OCI-LY7 (cell line): ENCODE results near the gene NPDC1. TPM values are rescaled to one million over a fixed set of nuclear protein-coding genes. Genes with fewer than 3 reads are reported as not detected.

Source experiments
- BruUV-seq: library from RNA; stranded (reverse); fragments of 400-500 nt; replicated peaks from 2 replicates; lab custom pipeline; 2021; lab: Mats Ljungman, UMichigan
- CTCF ChIA-PET: fragments of 300-600 bp; sonication (Branson Sonifier 250); formaldehyde crosslinking; loops from one replicate; lab custom pipeline; 2022; ENCODE audit warnings: antibody characterized with exemption; ENCODE audit not compliant: unreplicated experiment; lab: Charles Lee
- POLR2A ChIA-PET: fragments of 300-600 bp; sonication (Branson Sonifier 250); formaldehyde crosslinking; loops from one replicate; lab custom pipeline; 2022; ENCODE audit warnings: antibody characterized with exemption; lab: Charles Lee
- DNase-seq: peaks from one replicate; pipeline ENCODE4 v3.0.0-alpha.2; 2015; ENCODE audit warnings: low spot score
- H2AFZ ChIP-seq: fragments of 200-600 bp; sonication (generic), shearing (Covaris generic); 2 replicates; pipeline ENCODE4 v1.6.1; 2014; ENCODE audit warnings: mild to moderate bottlenecking, antibody characterized with exemption, low read length, moderate library complexity
- H3K27ac ChIP-seq: fragments of 200-600 bp; sonication (generic); 2 replicates; pipeline ENCODE4 v1.5.1; 2014; ENCODE audit warnings: mixed run types, low read depth, mild to moderate bottlenecking, moderate library complexity, low read length, inconsistent platforms; ENCODE audit not compliant: poor library complexity, severe bottlenecking
- H3K36me3 ChIP-seq: fragments of 200-600 bp; sonication (generic); 2 replicates; pipeline ENCODE4 v1.6.1; 2014; ENCODE audit warnings: mild to moderate bottlenecking, antibody characterized with exemption, low read length, moderate library complexity, mixed read lengths; ENCODE audit not compliant: insufficient read depth
- H3K4me1 ChIP-seq: fragments of 200-600 bp; sonication (generic); 2 replicates; pipeline ENCODE4 v1.5.1; 2014; ENCODE audit warnings: mild to moderate bottlenecking, low read length; ENCODE audit not compliant: insufficient read depth, poor library complexity, severe bottlenecking
- H3K4me2 ChIP-seq: fragments of 200-600 bp; sonication (generic); 2 replicates; pipeline ENCODE4 v1.6.1; 2014; ENCODE audit warnings: mild to moderate bottlenecking, low read length
- H3K4me3 ChIP-seq: fragments of 200-600 bp; sonication (generic); 2 replicates; pipeline ENCODE4 v1.5.1; 2014; ENCODE audit warnings: mild to moderate bottlenecking, low read depth, low read length; ENCODE audit not compliant: poor library complexity, severe bottlenecking
- H3K79me2 ChIP-seq: fragments of 200-600 bp; sonication (generic); 2 replicates; pipeline ENCODE4 v1.6.1; 2016; ENCODE audit warnings: low read depth, mild to moderate bottlenecking, low read length, moderate library complexity, mixed read lengths; ENCODE audit not compliant: insufficient read depth
- H3K9me2 ChIP-seq: fragments of 200-600 bp; sonication (generic); 2 replicates; pipeline ENCODE4 v1.6.1; 2016; ENCODE audit warnings: mild to moderate bottlenecking, low read length, mixed read lengths; ENCODE audit not compliant: insufficient read depth
- H3K9me3 ChIP-seq: fragments of 200-600 bp; sonication (generic); 2 replicates; pipeline ENCODE4 v1.6.1; 2014; ENCODE audit warnings: mild to moderate bottlenecking, mixed run types, low read length, mixed read lengths
- H4K20me1 ChIP-seq: fragments of 200-600 bp; sonication (generic); 2 replicates; pipeline ENCODE4 v1.6.1; 2014; ENCODE audit warnings: mild to moderate bottlenecking, antibody characterized with exemption, low read length, moderate library complexity, mixed read lengths; ENCODE audit not compliant: insufficient read depth
- CTCF ChIP-seq: fragments of 200-600 bp; sonication (generic); conservative IDR thresholded peaks from 2 replicates; pipeline ENCODE4 v1.5.1; 2014; ENCODE audit warnings: mild to moderate bottlenecking, antibody characterized with exemption, low read length, moderate library complexity, mixed read lengths
- EZH2phosphoT487 ChIP-seq: fragments of 200-600 bp; sonication (generic); IDR thresholded peaks from 2 replicates; pipeline ENCODE4 v1.6.1; 2018; ENCODE audit warnings: low read depth, borderline replicate concordance, mild to moderate bottlenecking, mixed run types, antibody characterized with exemption, low read length, moderate library complexity, mixed read lengths
- intact Hi-C: fragments of 100-400 bp; cut with micrococcal nuclease; formaldehyde crosslinking; loops from one replicate; pipeline ENCODE4 v1.10.0; 2022; ENCODE audit not compliant: unreplicated experiment
- small RNA-seq: library from RNA; depleted of rRNA; stranded (forward); fragments of <200 nt; gene quantifications from one replicate; pipeline ENCODE3, GENCODE V24; 2014
- total RNA-seq, 2 experiments: library from RNA; depleted of rRNA in 1 of 2; stranded (reverse); fragments of >200 nt in 1 of 2; shearing (Covaris generic) in 1 of 2; gene quantifications; 2 replicates each; pipeline ENCODE4 v1.2.3, GENCODE V29; 2014 to 2022

NPDC1 gene
- total RNA-seq, 2 experiments from 2014 or later, result 0.32 to 0.38 TPM

- DNase-seq, result no peak
- intact Hi-C loops, result no loop called here
- H3K27ac ChIP-seq, result no peak overlapping the region
- no peaks in the 10 kb centered on the region for H4K20me1 ChIP-seq
- peaks cover 13% of the 10 kb centered on the region for H3K4me1 ChIP-seq
- BruUV-seq, result no TSS peak
- H3K79me2 ChIP-seq, result no peaks in the 10 kb centered on the region; the same call in 1 of the 2 replicates
- ChIA-PET POLR2A (no interaction called here), CTCF (no interaction called here)
- 0 out of 2 replicates have a peak, but pooled peaks cover 3% of the 10 kb centered on the region for H3K36me3 ChIP-seq
- TF ChIP-seq EZH2phosphoT487, result no peak
- TF ChIP-seq CTCF, result no peak
- no peaks in the 10 kb centered on the region for H3K9me2 ChIP-seq
- H2AFZ ChIP-seq, result no peak overlapping the region
- H3K4me2 ChIP-seq, result no peak overlapping the region
- no peak overlapping the region for H3K4me3 ChIP-seq
- H3K9me3 ChIP-seq, result no peaks in the 10 kb centered on the region
These were observed 55.6 kb downstream of the NPDC1 start for GRCh38 chr9:136990242-136990911.

Small RNA genes within 50 kb of the gene (small RNA-seq; reads per million reads assigned to genes)
- gene RF00153, result 0.16 reads per million

Other genes starting within 250 kb of the NPDC1 start
Only the 30 nearest of the 37 such genes appear.
- 11.7 and 14.0 TPM in 2 replicates for gene MAMDC4, start 193.8 kb downstream of the NPDC1 start, total RNA-seq (2014; rRNA removed; shearing (Covaris generic))
- 12.7 and 14.2 TPM in 2 replicates for gene MAMDC4, start 193.8 kb downstream of the NPDC1 start, total RNA-seq (2022)
- gene EDF1, start 179.9 kb downstream of the NPDC1 start, total RNA-seq (2014; rRNA removed; shearing (Covaris generic)), result 272 and 409 TPM in 2 replicates
- gene EDF1, start 179.9 kb downstream of the NPDC1 start, total RNA-seq (2022), result 222 and 246 TPM in 2 replicates
- gene TRAF2, start 159.7 kb downstream of the NPDC1 start, total RNA-seq (2014; rRNA removed; shearing (Covaris generic)), result 31.4 and 34.7 TPM in 2 replicates
- 40.5 and 43.7 TPM in 2 replicates for gene TRAF2, start 159.7 kb downstream of the NPDC1 start, total RNA-seq (2022)
- gene FBXW5, start 101.4 kb downstream of the NPDC1 start, total RNA-seq (2014; rRNA removed; shearing (Covaris generic)), result 78.7 and 89.6 TPM in 2 replicates
- 59.1 and 63.3 TPM in 2 replicates for gene FBXW5, start 101.4 kb downstream of the NPDC1 start, total RNA-seq (2022)
- 0.95 and 1.0 TPM in 2 replicates for gene C8G, start 100.9 kb downstream of the NPDC1 start, total RNA-seq (2014; rRNA removed; shearing (Covaris generic))
- gene C8G, start 100.9 kb downstream of the NPDC1 start, total RNA-seq (2022), result 2.1 and 2.2 TPM in 2 replicates
- 0.95 and 6.5 TPM in 2 replicates for gene LCN12, start 93.9 kb downstream of the NPDC1 start, total RNA-seq (2014; rRNA removed; shearing (Covaris generic))
- 3.5 and 3.7 TPM in 2 replicates for gene LCN12, start 93.9 kb downstream of the NPDC1 start, total RNA-seq (2022)
- gene PTGDS, start 68.7 kb downstream of the NPDC1 start, total RNA-seq (2014; rRNA removed; shearing (Covaris generic)), result not detected in 2 replicates
- not detected in 2 replicates for gene PTGDS, start 68.7 kb downstream of the NPDC1 start, total RNA-seq (2022)
- not detected in 2 replicates for gene LCNL1, start 63.2 kb downstream of the NPDC1 start, total RNA-seq (2014; rRNA removed; shearing (Covaris generic))
- not detected in 2 replicates for gene LCNL1, start 63.2 kb downstream of the NPDC1 start, total RNA-seq (2022)
- 63.5 and 66.5 TPM in 2 replicates for gene PAXX, start 53.8 kb downstream of the NPDC1 start, total RNA-seq (2014; rRNA removed; shearing (Covaris generic))
- 45.7 and 46.3 TPM in 2 replicates for gene PAXX, start 53.8 kb downstream of the NPDC1 start, total RNA-seq (2022)
- gene CLIC3, start 49.6 kb downstream of the NPDC1 start, total RNA-seq (2014; rRNA removed; shearing (Covaris generic)), result not detected in 2 replicates
- not detected in 2 replicates for gene CLIC3, start 49.6 kb downstream of the NPDC1 start, total RNA-seq (2022)
- gene ABCA2, start 17.9 kb downstream of the NPDC1 start, total RNA-seq (2014; rRNA removed; shearing (Covaris generic)), result 2.4 and 4.1 TPM in 2 replicates
- gene ABCA2, start 17.9 kb downstream of the NPDC1 start, total RNA-seq (2022), result 8.3 and 10.6 TPM in 2 replicates
- gene FUT7, start 14.1 kb downstream of the NPDC1 start, total RNA-seq (2014; rRNA removed; shearing (Covaris generic)), result not detected in 2 replicates
- gene FUT7, start 14.1 kb downstream of the NPDC1 start, total RNA-seq (2022), result 0.21 TPM in 1 of 2 replicates, not detected in the other
- gene ENTPD2, start 7.9 kb upstream of the NPDC1 start, total RNA-seq (2014; rRNA removed; shearing (Covaris generic)), result 0.16 TPM in 1 of 2 replicates, not detected in the other
- gene ENTPD2, start 7.9 kb upstream of the NPDC1 start, total RNA-seq (2022), result not detected in 2 replicates
- 65.9 and 74.0 TPM in 2 replicates for gene SAPCD2, start 24.4 kb upstream of the NPDC1 start, total RNA-seq (2014; rRNA removed; shearing (Covaris generic))
- 51.4 and 57.2 TPM in 2 replicates for gene SAPCD2, start 24.4 kb upstream of the NPDC1 start, total RNA-seq (2022)
- 5.3 and 5.7 TPM in 2 replicates for gene UAP1L1, start 31.3 kb upstream of the NPDC1 start, total RNA-seq (2014; rRNA removed; shearing (Covaris generic))
- 12.3 and 16.7 TPM in 2 replicates for gene UAP1L1, start 31.3 kb upstream of the NPDC1 start, total RNA-seq (2022)
- gene MAN1B1, start 40.8 kb upstream of the NPDC1 start, total RNA-seq (2014; rRNA removed; shearing (Covaris generic)), result 22.5 and 32.7 TPM in 2 replicates
- gene MAN1B1, start 40.8 kb upstream of the NPDC1 start, total RNA-seq (2022), result 38.8 and 43.4 TPM in 2 replicates
- gene DPP7, start 68.6 kb upstream of the NPDC1 start, total RNA-seq (2014; rRNA removed; shearing (Covaris generic)), result 173 and 182 TPM in 2 replicates
- gene DPP7, start 68.6 kb upstream of the NPDC1 start, total RNA-seq (2022), result 154 TPM in 2 replicates
- 0.06 TPM in 1 of 2 replicates, not detected in the other for gene GRIN1, start 93.0 kb upstream of the NPDC1 start, total RNA-seq (2014; rRNA removed; shearing (Covaris generic))
- 0.15 and 0.55 TPM in 2 replicates for gene GRIN1, start 93.0 kb upstream of the NPDC1 start, total RNA-seq (2022)
- 0.21 TPM in 1 of 2 replicates, not detected in the other for gene LRRC26, start 123.9 kb upstream of the NPDC1 start, total RNA-seq (2014; rRNA removed; shearing (Covaris generic))
- gene LRRC26, start 123.9 kb upstream of the NPDC1 start, total RNA-seq (2022), result not detected in 2 replicates
- not detected in 2 replicates for gene TMEM210, start 125.9 kb upstream of the NPDC1 start, total RNA-seq (2014; rRNA removed; shearing (Covaris generic))
- not detected in 2 replicates for gene TMEM210, start 125.9 kb upstream of the NPDC1 start, total RNA-seq (2022)
- gene ANAPC2, start 142.4 kb upstream of the NPDC1 start, total RNA-seq (2014; rRNA removed; shearing (Covaris generic)), result 34.8 and 38.6 TPM in 2 replicates
- gene ANAPC2, start 142.4 kb upstream of the NPDC1 start, total RNA-seq (2022), result 89.6 and 90.4 TPM in 2 replicates
- 111 and 130 TPM in 2 replicates for gene SSNA1, start 142.5 kb upstream of the NPDC1 start, total RNA-seq (2014; rRNA removed; shearing (Covaris generic))
- gene SSNA1, start 142.5 kb upstream of the NPDC1 start, total RNA-seq (2022), result 71.0 and 75.1 TPM in 2 replicates
- 9.0 and 10.3 TPM in 2 replicates for gene TPRN, start 154.6 kb upstream of the NPDC1 start, total RNA-seq (2014; rRNA removed; shearing (Covaris generic))
- gene TPRN, start 154.6 kb upstream of the NPDC1 start, total RNA-seq (2022), result 15.3 and 15.9 TPM in 2 replicates
- gene TMEM203, start 159.5 kb upstream of the NPDC1 start, total RNA-seq (2014; rRNA removed; shearing (Covaris generic)), result 55.1 and 58.2 TPM in 2 replicates
- gene TMEM203, start 159.5 kb upstream of the NPDC1 start, total RNA-seq (2022), result 39.0 and 42.9 TPM in 2 replicates
- gene NDOR1, start 159.5 kb upstream of the NPDC1 start, total RNA-seq (2014; rRNA removed; shearing (Covaris generic)), result 30.4 and 35.9 TPM in 2 replicates
- 61.3 and 61.9 TPM in 2 replicates for gene NDOR1, start 159.5 kb upstream of the NPDC1 start, total RNA-seq (2022)
- gene RNF208, start 176.1 kb upstream of the NPDC1 start, total RNA-seq (2014; rRNA removed; shearing (Covaris generic)), result 0.47 and 0.82 TPM in 2 replicates
- 4.4 and 5.5 TPM in 2 replicates for gene RNF208, start 176.1 kb upstream of the NPDC1 start, total RNA-seq (2022)
- 1.1 and 1.7 TPM in 2 replicates for gene CYSRT1, start 179.0 kb upstream of the NPDC1 start, total RNA-seq (2014; rRNA removed; shearing (Covaris generic))
- gene CYSRT1, start 179.0 kb upstream of the NPDC1 start, total RNA-seq (2022), result 2.9 and 3.7 TPM in 2 replicates
- 0.13 TPM in 1 of 2 replicates, not detected in the other for gene RNF224, start 181.3 kb upstream of the NPDC1 start, total RNA-seq (2014; rRNA removed; shearing (Covaris generic))
- gene RNF224, start 181.3 kb upstream of the NPDC1 start, total RNA-seq (2022), result 0.30 TPM in 1 of 2 replicates, not detected in the other
- gene SLC34A3, start 184.7 kb upstream of the NPDC1 start, total RNA-seq (2014; rRNA removed; shearing (Covaris generic)), result 0.15 TPM in 1 of 2 replicates, not detected in the other
- gene SLC34A3, start 184.7 kb upstream of the NPDC1 start, total RNA-seq (2022), result not detected in 2 replicates
- 376 and 417 TPM in 2 replicates for gene TUBB4B, start 195.1 kb upstream of the NPDC1 start, total RNA-seq (2014; rRNA removed; shearing (Covaris generic))
- 402 and 443 TPM in 2 replicates for gene TUBB4B, start 195.1 kb upstream of the NPDC1 start, total RNA-seq (2022)